HepG2 (cell line): Measurements from ENCODE around the gene CCND1. TPM values are rescaled to one million over a fixed set of nuclear protein-coding genes. Genes with fewer than 3 reads are reported as not detected.
A peak's percentile ranks its signal among the peaks of the same experiment; 100 is the strongest.

ENCODE experiments used
- ARID4A ChIP-seq: sonication (generic); formaldehyde crosslinking; IDR thresholded peaks from 2 replicates; pipeline ENCODE4 v1.5.0; 2020; ENCODE audit warnings: mild to moderate bottlenecking, missing genetic modification reagents, borderline replicate concordance
- CENPX ChIP-seq: sonication (generic); formaldehyde crosslinking; IDR thresholded peaks from 2 replicates; pipeline ENCODE4 v1.9.0; 2021; ENCODE audit warnings: mild to moderate bottlenecking, missing genetic modification reagents, moderate library complexity
- EED ChIP-seq: sonication (generic); formaldehyde crosslinking; IDR thresholded peaks from 2 replicates; pipeline ENCODE4 v1.5.0; 2020; ENCODE audit warnings: mild to moderate bottlenecking, missing genetic modification reagents
- GABPA ChIP-seq, 2 experiments: IDR thresholded peaks; 2 replicates each; pipeline ENCODE4 v1.6.1; 2011 to 2016; ENCODE audit warnings: low read depth in 2 of 2, low read length in 1 of 2, missing biosample characterization in 1 of 2, missing genetic modification characterization in 1 of 2
- HMG20B ChIP-seq: conservative IDR thresholded peaks from 2 replicates; pipeline ENCODE4 v1.6.1; 2016; ENCODE audit warnings: missing genetic modification reagents, missing compliant biosample characterization
- LCORL ChIP-seq, 2 experiments: fragments of 450-650 bp in 1 of 2; sonication (generic) in 1 of 2; formaldehyde crosslinking in 1 of 2; IDR thresholded peaks; 2 replicates each; pipeline versions ENCODE4 v1.5.0 to v1.6.1; 2017 to 2020; ENCODE audit warnings: antibody characterized with exemption in 1 of 2, missing genetic modification reagents in 1 of 2
- MNT ChIP-seq: fragments of 450-650 bp; IDR thresholded peaks from 2 replicates; pipeline ENCODE4 v1.6.1; 2016
- NFATC3 ChIP-seq: sonication (generic); formaldehyde crosslinking; IDR thresholded peaks from 2 replicates; pipeline ENCODE4 v1.5.1; 2020; ENCODE audit warnings: mild to moderate bottlenecking, missing genetic modification reagents
- PAF1 ChIP-seq: IDR thresholded peaks from 2 replicates; pipeline ENCODE4 v1.6.1; 2016; ENCODE audit warnings: missing genetic modification reagents, missing compliant biosample characterization
- SNAI1 ChIP-seq: sonication (generic); formaldehyde crosslinking; IDR thresholded peaks from 2 replicates; pipeline ENCODE4 v1.5.0; 2020; ENCODE audit warnings: mild to moderate bottlenecking, missing genetic modification reagents, borderline replicate concordance
- STAG1 ChIP-seq: sonication (generic); formaldehyde crosslinking; IDR thresholded peaks from 2 replicates; pipeline ENCODE4 v1.4.0; 2020; ENCODE audit warnings: missing genetic modification reagents
- TFDP1 ChIP-seq: IDR thresholded peaks from 2 replicates; pipeline ENCODE4 v1.6.1; 2016; ENCODE audit warnings: missing compliant biosample characterization, missing genetic modification reagents, borderline replicate concordance
- ZBTB8A ChIP-seq: sonication (generic); formaldehyde crosslinking; IDR thresholded peaks from 2 replicates; pipeline ENCODE4 v1.4.0; 2020; ENCODE audit warnings: mild to moderate bottlenecking, low read depth, missing genetic modification reagents, borderline replicate concordance
- ZIK1 ChIP-seq: sonication (generic); formaldehyde crosslinking; IDR thresholded peaks from 2 replicates; pipeline ENCODE4 v1.5.0; 2020; ENCODE audit warnings: mild to moderate bottlenecking, low read depth, missing genetic modification reagents, borderline replicate concordance
- ZNF12 ChIP-seq: sonication (generic); formaldehyde crosslinking; IDR thresholded peaks from 2 replicates; pipeline ENCODE4 v1.5.0; 2020; ENCODE audit warnings: missing genetic modification reagents
- ZNF274 ChIP-seq: sonication (generic); formaldehyde crosslinking; IDR thresholded peaks from 2 replicates; pipeline ENCODE4 v1.5.1; 2020; ENCODE audit warnings: mild to moderate bottlenecking, missing genetic modification reagents
- ZNF282 ChIP-seq: fragments of 450-650 bp; IDR thresholded peaks from 2 replicates; pipeline ENCODE4 v1.6.1; 2018; ENCODE audit not compliant: partially characterized antibody
- ZNF367 ChIP-seq: sonication (generic); formaldehyde crosslinking; IDR thresholded peaks from 2 replicates; pipeline ENCODE4 v1.4.0; 2020; ENCODE audit warnings: missing genetic modification reagents, borderline replicate concordance
- ZNF430 ChIP-seq: sonication (generic); formaldehyde crosslinking; IDR thresholded peaks from 2 replicates; pipeline ENCODE4 v1.9.0; 2021; ENCODE audit warnings: mild to moderate bottlenecking, missing genetic modification reagents
- ZNF580 ChIP-seq: IDR thresholded peaks from 2 replicates; pipeline ENCODE4 v1.6.1; 2016; ENCODE audit warnings: low read depth, borderline replicate concordance
- ZSCAN21 ChIP-seq: sonication (generic); formaldehyde crosslinking; IDR thresholded peaks from 2 replicates; pipeline ENCODE4 v1.8.0; 2022; ENCODE audit warnings: mild to moderate bottlenecking, missing genetic modification reagents, moderate library complexity, borderline replicate concordance
- polyA plus RNA-seq, 8 experiments: library from polyadenylated mRNA; depleted of rRNA in 3 of 8; stranded (reverse) in 7 of 8; unstranded in 1 of 8; fragments of >200 nt; fragmentation: Illumina TruSeq in 4 of 8; extraction: Trizol in 4 of 8; gene quantifications; 2 replicates each; pipeline versions ENCODE4 v1.2.1 to v1.2.3, GENCODE V29; 2011 to 2016; ENCODE audit warnings: low read depth in 4 of 8, missing spikeins in 1 of 8, mixed read lengths in 1 of 8; ENCODE audit not compliant: insufficient read depth in 1 of 8
- total RNA-seq, 5 experiments: library from RNA; depleted of rRNA; stranded (reverse); fragments of >200 nt; fragmentation: Illumina TruSeq; extraction: Trizol; gene quantifications; 2 replicates each; pipeline ENCODE4 v1.2.3, GENCODE V29; 2016; ENCODE audit warnings: low read depth in 1 of 5

Gene CCND1
- total and polyA plus RNA-seq, 2 of the 13 experiments (the other 11 are each of a cell fraction or from before 2014, with no cell fraction given): 107 to 136 TPM

- TF ChIP-seq GABPA (IDR thresholded peaks at IDR 0.05; ENCODE audit: low read depth, low read length): no peak
- TF ChIP-seq GABPA (CRISPR knock-in tag; IDR thresholded peaks at IDR 0.05; ENCODE audit: low read depth): peak; percentile 78
- peak; percentile 97 for TF ChIP-seq ZNF430 (CRISPR knock-in tag)
- TF ChIP-seq SNAI1 (CRISPR knock-in tag): 0 out of 2 replicates have a peak, but pooled peaks have one; percentile 31
- TF ChIP-seq ZNF274: peak; percentile 78; the same call in 1 of the 2 replicates
- peak; percentile 93; the same call in 1 of the 2 replicates for TF ChIP-seq TFDP1 (CRISPR knock-in tag)
- TF ChIP-seq EED (CRISPR knock-in tag): 0 out of 2 replicates have a peak, but pooled peaks have one; percentile 18
- no peak for TF ChIP-seq ZBTB8A (CRISPR knock-in tag)
- no peak for TF ChIP-seq ZNF367
- no peak for TF ChIP-seq PAF1 (CRISPR knock-in tag)
- TF ChIP-seq ZNF580 (CRISPR knock-in tag): peak; percentile 93; the same call in 1 of the 2 replicates
- peak; percentile 53 for TF ChIP-seq MNT
- peak; percentile 93 for TF ChIP-seq ZSCAN21 (CRISPR knock-in tag)
- TF ChIP-seq CENPX: no peak
- peak; percentile 63; the same call in 1 of the 2 replicates for TF ChIP-seq ARID4A (CRISPR knock-in tag)
- TF ChIP-seq ZIK1: peak; percentile 86; the same call in 1 of the 2 replicates
- no peak for TF ChIP-seq ZNF282
- no peak for TF ChIP-seq NFATC3 (CRISPR knock-in tag)
- TF ChIP-seq LCORL (IDR thresholded peaks at IDR 0.05): no peak
- peak; percentile 86 for TF ChIP-seq LCORL (CRISPR knock-in tag; IDR thresholded peaks at IDR 0.05)
- TF ChIP-seq STAG1 (CRISPR knock-in tag): no peak
- TF ChIP-seq HMG20B (CRISPR knock-in tag): 0 out of 2 replicates have a peak, but pooled peaks have one; percentile 17
- peak; percentile 79 for TF ChIP-seq ZNF12 (CRISPR knock-in tag)
These were observed 27.0 kb downstream of the CCND1 start (continued) for GRCh38 chr11:69667619-69668604.
